Astrocyte of the spinal cord (primary cell): ENCODE data around the gene CRLF3.
A peak's percentile ranks its signal among the peaks of the same experiment; 100 is the strongest.

Experiments
- DNase-seq: peaks from one replicate; pipeline ENCODE4 v3.0.0; 2011; ENCODE audit warnings: low read depth, low spot score
- H3K4me3 ChIP-seq: 2 replicates; pipeline ENCODE4 v1.5.1; 2011; ENCODE audit warnings: low read depth, mild to moderate bottlenecking, low read length, moderate library complexity
- in situ Hi-C: cut with HindIII; loops from 2 replicates; pipeline ENCODE4 v1.10.0; 2017; ENCODE audit warnings: low sequenced_read_pairs
- TF ChIP-seq, protein P1 (sequence below): IDR thresholded peaks from 2 replicates; pipeline ENCODE4 v1.5.1; 2012; ENCODE audit warnings: low read depth, mild to moderate bottlenecking, low read length, inconsistent platforms

CRLF3 gene, protein sequence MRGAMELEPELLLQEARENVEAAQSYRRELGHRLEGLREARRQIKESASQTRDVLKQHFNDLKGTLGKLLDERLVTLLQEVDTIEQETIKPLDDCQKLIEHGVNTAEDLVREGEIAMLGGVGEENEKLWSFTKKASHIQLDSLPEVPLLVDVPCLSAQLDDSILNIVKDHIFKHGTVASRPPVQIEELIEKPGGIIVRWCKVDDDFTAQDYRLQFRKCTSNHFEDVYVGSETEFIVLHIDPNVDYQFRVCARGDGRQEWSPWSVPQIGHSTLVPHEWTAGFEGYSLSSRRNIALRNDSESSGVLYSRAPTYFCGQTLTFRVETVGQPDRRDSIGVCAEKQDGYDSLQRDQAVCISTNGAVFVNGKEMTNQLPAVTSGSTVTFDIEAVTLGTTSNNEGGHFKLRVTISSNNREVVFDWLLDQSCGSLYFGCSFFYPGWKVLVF

DNA sequence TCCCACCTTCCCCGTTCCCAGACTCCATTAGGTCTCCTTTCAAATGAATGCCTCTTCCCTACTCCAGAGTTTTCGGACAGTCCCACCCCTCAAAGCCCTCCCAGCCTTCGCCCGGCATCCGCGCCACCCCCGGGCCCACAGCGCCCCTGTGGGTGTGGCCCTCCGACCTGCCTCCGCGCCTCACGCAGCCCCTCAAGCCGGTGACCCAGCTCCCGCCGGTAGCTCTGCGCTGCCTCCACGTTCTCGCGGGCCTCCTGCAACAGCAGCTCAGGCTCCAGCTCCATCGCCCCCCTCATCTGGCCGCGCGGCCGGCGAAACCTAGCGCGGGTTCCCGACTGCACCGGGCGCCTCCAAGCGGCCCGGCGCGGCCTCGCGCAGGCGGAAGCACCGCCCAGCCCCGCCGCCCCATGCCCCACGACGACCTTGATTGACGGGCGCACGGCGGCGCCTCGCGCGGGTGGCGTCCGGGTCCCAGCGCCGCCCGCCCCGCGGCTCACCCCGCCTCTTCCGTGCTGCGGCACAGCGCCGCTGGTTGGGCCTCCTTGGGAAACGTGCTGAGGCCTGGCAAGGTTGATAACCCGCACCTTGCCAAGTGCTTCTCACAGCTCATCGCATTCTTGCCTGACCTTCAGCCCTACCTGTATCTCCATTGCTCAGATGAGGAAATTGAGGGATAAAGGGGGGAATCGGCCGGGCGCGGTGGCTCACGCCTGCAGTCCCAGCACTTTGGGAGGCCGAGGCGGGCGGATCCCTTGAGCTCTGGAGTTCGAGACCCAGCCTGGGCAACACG is at the start of gene CRLF3:
TSS of gene CRLF3 (minus strand) at position 337 of the 790 bp plus-strand sequence. CDS start at position 296, 41 bp downstream.
- TF ChIP-seq, protein P1, sequence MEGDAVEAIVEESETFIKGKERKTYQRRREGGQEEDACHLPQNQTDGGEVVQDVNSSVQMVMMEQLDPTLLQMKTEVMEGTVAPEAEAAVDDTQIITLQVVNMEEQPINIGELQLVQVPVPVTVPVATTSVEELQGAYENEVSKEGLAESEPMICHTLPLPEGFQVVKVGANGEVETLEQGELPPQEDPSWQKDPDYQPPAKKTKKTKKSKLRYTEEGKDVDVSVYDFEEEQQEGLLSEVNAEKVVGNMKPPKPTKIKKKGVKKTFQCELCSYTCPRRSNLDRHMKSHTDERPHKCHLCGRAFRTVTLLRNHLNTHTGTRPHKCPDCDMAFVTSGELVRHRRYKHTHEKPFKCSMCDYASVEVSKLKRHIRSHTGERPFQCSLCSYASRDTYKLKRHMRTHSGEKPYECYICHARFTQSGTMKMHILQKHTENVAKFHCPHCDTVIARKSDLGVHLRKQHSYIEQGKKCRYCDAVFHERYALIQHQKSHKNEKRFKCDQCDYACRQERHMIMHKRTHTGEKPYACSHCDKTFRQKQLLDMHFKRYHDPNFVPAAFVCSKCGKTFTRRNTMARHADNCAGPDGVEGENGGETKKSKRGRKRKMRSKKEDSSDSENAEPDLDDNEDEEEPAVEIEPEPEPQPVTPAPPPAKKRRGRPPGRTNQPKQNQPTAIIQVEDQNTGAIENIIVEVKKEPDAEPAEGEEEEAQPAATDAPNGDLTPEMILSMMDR, result peak; percentile 46
- peak within 1 kb of the TSS; percentile 88 for H3K4me3 ChIP-seq
- in situ Hi-C loops, result no loop called here
- DNase-seq, result peak; percentile 90

DNA sequence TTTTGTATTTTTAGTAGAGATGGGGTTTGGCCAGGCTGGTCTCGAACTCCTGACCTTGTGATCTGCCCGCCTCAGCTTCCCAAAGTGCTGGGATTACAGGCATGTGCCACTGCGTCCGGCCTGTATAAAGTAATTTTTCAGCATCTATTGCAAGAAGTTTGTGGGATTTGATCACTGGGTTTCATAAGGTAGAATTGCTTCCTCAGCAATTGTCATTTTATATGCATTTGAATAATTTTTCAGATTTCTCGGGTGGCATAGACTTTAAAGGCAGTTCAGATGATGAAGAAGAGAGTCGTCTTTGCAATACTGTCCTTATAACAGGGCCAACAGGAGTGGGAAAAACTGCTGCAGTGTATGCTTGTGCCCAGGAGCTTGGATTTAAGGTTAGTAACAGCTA is 44.5 kb upstream of the CRLF3 start:
- TF ChIP-seq, protein P1, result no peak
- in situ Hi-C loops, result no loop called here
- no peak for DNase-seq
- H3K4me3 ChIP-seq, result no peak overlapping the region

DNA sequence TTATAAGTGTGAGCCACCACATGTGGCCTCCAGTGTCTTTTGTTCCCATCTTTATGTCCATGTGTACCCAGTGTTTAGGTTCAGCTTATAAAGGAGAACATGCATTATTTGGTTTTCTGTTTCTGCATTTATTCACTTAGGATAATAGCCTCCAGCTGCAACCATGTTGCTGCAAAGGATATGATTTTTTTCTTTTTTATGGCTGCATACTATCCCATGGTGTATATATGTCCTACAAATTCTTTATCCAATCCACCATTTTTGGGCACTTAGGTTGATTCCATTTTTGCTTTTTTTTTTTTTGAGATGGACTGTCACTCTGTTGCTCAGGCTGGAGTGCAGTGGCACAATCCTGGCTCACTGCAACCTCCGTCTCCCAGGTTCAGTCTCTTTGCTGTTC is 40.1 kb upstream of the CRLF3 start:
- H3K4me3 ChIP-seq, result no peak overlapping the region
- TF ChIP-seq, protein P1, result no peak
- in situ Hi-C loops, result no loop called here
- DNase-seq, result no peak

DNA sequence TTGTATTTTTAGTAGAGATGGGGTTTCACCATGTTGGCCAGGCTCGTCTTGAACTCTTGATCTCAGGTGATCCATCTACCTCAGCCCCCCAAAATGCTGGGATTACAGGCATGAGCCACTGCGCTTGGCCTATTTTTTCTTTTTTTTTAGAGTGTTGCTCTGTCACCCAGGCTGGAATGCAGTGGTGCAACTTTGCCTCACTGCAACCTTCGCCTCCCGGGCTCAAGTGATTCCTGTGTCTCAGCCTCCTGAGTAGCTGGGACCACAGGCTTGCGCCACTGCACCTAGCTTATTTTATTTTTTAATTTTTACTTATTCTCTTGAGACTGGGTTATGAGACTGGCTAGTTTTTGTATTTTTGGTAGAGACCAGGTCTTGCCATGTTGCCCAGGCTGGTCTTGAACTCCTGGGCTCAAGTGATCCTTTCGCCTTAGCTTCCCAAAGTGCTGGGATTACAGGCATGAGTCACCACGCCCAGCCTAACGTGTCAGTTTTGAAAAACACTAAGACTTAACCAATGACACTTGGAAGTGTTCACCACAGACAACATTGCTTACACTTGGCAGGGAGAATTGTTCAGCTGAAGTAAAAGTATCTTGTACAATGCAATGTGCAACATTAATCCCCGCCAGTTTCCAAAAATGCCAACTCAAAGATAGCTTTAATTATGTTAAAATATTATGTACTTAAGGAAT is 34.2 kb upstream of the CRLF3 start:
- TF ChIP-seq, protein P1, result no peak
- DNase-seq, result no peak
- in situ Hi-C loops, result no loop called here
- no peak overlapping the region for H3K4me3 ChIP-seq

DNA sequence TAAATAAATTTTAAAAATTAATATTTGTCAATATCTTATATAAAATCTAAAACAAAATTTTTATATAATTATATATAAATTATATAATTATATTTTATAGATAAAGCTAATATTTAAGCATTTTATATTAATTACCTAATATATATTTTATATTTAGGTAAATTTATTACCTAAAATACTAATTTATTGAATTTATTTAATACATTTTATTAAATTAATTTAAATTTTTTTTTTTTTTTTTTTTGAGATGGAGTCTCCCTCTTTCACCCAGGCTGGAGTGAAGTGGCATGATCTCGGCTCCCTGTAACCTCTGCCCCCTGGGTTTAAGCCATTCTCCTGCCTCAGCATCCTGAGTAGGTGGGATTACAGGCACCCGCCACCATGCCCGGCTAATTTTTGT is 29.7 kb upstream of the CRLF3 start:
- DNase-seq, result no peak
- in situ Hi-C loops, result no loop called here
- TF ChIP-seq, protein P1, result no peak
- H3K4me3 ChIP-seq, result no peak overlapping the region

DNA sequence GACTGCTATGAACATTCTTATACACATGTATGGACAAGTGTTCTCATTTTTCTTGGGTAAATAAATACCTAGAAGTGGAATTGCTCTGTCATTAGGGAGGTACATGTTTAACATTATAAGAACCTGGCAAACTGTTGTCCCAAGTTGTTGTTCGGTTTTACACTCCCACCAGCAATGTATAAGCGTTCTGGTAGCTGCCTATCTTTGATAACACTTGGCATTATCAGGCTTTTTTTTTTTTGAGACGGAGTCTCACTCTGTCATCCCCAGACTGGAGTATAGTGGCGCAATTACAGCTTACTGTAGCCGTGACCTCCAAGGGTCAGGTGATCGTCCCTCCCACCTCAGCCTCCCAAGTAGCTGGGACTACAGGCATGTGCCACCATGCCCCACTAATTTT is 23.5 kb upstream of the CRLF3 start:
- no peak overlapping the region for H3K4me3 ChIP-seq
- DNase-seq, result no peak
- in situ Hi-C loops, result no loop called here
- TF ChIP-seq, protein P1, result no peak
